Fibroblast of skin of left biceps (primary cell): ENCODE data around the gene NPB.

Experiments
- DNase-seq, 2 experiments: peaks; one replicate each; pipeline ENCODE4 v3.0.0-alpha.2; 2013; ENCODE audit warnings: low read depth in 2 of 2

Gene NPB

DNA sequence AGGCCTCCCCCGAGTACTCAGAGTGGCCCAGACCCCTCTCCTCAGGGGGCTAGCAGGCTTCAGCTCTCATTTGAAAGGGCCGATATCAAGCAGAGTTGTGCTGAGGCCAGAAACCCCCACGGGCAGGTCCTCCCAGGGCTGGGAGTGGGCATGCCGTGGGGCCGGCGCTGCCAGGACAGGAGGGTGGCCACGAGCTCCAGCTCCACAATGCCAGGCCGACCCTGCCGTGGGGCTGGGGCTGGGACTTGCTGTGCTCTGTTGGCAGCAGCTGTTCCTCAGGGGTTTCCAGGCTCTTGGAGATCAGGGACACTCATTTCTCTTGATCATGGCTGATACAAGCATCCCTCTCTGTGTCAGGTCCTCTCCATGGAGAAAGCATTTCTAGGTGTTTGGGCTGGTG, 3.2 kb upstream of the NPB start:
- DNase-seq, result no peak

DNA sequence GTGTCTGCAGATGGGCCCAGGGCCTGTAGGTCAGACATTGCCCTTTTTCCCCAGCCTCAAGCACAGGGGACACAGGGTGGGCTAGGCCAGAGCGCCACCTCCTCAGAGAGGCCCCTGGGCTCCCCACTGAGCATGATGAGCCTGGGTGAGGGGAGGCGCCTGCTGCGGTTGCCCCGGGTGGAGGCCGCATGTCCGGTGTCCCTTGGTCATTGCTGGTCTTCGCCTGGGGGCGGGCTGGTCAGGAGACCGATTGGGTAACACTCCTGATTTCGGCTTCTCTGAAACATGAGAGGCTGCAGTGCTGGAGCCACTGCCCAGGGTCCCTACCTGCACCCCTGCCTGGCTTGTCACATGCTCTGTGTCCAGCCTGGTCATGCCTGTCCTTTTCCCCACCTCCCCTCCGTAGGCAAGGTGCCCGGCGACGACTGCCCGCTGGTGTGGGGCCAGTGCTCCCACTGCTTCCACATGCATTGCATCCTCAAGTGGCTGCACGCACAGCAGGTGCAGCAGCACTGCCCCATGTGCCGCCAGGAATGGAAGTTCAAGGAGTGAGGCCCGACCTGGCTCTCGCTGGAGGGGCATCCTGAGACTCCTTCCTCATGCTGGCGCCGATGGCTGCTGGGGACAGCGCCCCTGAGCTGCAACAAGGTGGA, 2.4 kb upstream of the NPB start:
- DNase-seq, result no peak

DNA sequence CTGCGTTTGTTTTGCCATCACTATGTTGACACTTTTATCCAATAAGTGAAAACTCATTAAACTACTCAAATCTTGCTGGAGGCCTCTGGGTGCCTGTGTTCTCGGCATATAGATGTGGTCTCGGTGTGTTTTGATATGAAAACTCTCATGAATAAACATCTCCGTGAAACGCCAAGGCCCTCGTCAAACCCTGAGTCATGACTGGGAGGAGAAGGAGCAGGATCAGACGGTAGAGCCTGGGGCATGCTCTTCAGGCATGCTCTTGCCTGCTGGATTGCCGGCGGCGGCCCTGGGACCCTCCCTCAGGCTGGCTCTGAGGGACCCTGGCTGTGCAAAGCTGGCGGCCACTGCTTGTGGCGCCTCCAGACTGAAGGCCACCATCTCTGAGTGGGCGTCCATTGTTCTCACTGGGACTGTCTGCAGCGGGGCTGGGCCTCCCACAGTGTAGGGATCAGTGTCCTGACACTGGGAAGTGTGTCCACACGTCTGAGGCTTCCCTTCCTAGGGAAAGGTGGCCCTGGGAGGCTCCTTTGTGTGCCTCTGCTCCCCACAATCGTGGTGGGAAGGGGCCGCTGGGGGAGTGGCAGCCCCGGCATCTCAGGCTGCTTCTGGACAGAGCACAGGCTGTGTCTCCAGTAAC, 1.7 kb upstream of the NPB start:
- no peak for DNase-seq

DNA sequence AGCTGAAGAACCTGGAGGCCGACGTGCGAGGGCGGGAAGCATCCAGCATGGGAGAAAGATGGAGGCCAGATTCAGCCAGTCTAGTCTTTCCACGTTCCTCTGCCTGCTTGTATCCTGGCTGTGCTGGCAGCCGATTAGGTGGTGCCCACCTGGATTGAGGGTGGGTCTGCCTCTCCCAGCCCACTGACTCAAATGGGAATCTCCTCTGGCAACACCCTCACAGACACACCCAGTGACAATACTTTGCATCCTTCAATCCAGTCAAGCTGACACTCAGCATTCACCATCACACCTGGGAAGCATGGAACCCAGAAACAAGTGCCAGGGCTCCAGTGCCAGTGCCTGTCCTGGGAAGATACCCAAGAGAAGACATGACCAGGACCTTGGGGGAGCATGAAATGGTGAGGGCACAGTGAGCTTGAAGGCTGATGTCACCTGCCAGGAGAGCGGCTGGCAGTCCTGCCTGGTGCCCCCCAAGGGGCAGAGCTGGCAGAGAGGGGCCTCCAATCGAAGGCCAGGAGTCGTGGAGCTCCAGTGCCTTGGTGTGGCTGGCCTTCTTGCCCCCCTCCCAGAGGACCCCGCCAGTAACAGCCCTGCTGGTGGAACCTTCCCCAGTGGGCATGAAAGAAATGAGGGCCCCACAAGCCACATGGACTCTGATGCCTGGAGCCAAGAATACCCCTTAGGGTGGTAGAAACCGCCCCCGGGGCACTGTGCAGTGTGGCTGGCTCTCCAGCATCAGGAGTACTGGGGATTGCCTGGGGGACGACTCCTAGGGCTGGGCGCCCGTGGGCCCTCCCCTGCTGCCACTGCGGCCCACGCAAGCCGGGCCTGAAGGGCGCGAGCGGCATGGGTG, 643 bp upstream of the NPB start:
- DNase-seq, result no peak

DNA sequence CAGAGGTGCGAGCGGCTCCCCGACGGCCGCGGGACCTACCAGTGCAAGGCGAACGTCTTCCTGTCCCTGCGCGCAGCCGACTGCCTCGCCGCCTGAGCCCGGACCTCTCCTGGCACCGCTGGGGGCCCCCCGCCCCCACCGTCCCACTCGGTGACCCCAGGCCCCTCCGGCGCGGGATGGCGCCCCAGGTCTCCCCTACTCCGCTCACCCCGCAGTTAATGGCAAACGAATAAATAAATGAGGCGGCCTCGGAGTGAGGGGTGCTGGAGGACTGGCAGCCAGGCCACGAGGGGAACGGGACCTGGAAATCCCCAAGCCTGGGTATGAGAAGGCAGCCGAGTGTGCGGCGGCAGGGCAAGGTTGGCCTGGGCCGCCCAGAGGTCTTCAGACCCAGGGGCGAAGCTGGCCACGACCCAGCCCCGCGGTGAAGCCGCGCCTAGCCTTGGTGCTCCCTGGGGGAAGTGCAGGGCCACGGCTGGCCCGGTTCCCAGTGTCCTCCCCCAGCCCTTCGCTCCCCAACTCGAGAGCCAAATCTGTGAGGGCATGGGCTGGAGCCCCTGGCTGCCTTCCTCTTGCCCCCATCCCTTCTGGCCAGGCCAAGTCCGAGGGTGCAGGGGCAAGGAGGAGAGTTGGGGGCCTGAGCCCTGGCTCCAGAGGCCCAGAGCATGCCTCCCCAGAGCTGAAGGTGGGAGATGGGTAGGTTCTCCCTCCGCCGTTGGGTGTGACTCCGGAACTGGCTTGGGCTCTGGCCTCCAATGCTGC, 796 bp downstream of the NPB start:
- no peak for DNase-seq

DNA sequence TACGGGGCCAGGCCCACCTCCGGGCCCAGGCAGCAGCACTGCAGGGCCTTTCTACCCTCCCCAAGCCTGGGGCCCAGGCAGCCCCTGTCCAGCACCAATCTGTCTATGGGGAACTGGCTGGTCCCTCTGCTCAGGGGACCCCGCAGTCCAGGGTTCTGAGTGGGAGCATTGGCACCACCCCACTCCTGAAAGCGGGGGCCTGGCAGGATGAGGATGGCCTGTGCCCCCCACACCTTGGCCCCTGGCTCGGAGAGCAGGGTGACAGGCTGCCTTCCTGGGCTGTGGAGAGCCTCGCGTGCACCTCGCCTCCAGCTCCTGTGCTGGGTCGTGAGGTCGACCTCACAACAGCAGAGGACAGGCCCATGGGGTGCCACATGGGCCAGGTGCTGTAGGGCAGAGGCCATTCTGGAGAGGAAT, 1.4 kb downstream of the NPB start:
- no peak for DNase-seq

DNA sequence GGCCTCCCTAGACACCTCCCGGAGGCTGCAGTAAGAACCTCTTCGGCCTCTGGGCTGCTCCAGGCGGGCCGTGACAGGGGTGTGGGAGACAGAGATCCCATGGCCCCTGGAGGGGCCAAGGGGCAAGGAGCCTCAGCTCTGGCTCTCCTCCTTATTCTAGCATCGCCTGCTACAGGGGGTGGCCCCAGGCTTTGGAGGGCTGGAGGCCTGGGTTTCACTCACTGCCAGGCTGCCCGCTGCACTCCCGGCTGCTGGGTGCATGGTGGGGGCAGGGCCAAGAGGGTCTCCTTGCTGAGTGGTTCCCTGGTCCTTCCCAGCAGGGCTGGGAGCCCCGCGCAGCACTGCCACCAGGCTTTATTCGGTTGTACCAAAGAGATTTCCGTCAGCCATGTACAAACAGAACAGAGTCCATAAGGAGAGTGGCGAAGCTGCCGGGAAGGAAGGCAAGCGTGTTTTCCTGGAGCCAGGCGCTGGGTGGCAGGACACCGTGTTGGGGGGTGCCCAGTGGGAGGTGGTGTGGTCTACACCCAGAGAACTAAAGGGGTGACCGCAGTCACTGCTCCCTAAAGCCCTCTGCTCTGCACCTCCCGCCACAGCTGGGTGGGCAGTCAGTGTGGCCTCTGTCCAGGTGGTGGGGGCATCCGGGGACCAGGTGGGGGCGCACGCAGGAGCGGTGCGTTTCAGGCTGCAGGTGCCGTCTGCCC, 2.0 kb downstream of the NPB start:
- no peak for DNase-seq

DNA sequence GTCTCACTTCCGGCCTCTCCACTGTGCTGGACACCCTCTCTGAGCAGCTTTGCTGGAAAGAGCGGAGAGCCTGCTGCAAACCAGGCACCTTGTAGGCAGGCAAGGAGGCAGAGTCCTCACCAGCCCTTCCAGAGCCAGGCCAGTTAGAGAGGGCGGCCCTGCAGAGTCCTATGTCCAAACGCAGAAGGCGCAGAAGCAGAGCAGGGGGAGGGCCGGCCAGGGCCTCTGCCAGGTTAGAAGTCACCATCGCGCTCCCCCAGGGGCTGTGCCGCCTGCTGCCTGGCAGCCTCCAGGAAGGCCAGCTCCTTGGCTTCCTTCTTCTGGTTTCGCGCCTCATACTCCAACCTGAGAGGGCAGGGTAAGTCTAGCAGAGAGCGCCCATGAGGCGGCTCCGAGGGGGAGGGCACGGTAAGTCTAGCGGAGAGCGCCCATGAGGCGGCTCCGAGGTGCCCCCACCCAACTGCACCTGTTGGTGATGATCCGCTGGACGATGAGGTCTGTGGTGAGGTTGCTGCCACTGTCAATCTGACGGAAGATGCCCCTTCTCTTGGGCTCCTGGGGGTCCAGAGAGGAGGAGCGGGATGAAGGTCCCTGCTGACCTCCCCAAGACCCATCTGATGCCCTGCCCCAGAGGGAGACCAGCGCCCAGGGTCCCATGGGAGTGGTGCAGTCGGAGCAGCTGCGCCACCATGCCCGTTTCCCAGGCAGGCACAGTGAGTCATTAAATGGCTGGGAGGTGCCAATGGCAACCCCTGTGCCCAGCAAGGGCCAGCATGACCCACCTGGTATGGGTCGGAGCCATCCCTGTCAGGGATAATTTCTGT, 2.8 kb downstream of the NPB start:
- no peak for DNase-seq

DNA sequence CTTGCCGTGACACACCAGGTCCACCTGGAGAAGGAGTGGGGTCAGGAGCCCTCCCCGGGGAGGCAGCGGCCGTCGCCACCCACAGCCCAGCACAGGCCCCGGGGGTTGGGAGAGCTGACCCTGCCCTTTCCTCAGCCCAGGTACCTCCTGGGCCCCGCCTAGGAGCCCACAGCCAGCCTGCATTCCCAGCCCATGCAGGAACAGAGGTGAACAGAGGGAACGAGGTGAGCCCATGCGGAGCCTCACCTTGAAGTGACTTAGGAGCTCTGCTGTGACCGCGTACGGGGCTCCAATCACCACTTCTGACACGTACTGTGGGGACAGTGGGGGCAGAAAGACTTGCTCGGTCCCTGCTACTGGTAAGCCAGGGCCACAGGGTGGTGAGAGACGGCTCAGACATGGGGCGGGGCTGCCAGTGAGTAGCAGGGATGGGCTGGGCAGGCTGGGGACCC, 3.4 kb downstream of the NPB start:
- no peak for DNase-seq

DNA sequence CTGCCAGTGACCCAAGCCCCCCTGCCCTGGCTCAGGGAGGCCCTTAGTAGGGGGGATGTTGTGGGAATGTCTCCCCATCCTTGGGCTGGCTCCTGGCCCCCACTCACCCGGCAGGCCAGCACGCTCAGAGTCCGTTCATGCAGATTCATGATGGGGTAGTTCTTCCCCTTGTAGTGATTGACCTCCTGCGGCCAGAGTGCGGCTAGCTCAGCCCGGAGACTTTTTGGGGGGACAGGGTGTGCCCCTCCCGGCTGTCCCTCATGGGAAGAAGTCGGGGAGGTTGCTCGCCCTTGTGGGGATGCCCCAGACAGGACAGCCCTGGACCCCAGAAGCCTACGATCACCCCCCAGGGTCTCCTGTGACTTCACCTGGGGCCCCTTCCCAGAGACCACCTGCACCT, 4.0 kb downstream of the NPB start:
- no peak for DNase-seq

DNA sequence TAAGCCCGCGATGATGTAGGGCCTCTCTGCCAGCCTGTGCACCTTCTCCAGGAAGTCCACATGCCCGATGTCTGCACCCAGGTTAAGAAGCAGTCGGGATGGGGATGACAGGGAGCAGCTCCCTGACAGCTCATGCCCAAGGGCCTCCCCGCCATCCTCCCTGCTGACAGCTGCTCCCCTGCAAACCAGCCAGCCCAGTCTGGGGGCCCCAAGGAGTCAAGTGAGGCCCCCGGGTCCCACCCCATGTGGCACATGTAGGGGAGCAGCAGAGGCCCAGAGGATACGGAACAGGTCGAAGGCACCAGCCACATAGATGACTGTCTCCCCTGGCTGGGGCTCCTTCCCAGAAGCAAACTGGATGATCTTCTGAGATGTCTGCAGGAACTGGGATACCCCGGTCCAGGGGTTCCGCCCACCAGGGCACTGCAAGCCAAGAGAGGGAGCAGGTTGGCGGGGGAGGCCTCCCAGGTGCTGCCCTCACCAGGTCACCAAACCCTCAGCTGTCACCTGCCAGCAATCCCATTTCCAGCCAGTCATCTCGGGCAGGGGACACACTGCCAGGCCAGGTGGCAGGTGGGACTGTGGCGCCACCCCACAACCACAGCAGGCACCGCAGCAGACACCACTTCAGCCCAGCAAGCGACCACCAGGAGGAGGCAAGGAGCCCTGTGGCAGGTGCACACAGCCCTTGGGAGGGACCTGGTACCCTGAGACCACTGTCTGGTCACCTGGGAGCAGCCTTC, 4.6 kb downstream of the NPB start:
- DNase-seq, result no peak

DNA sequence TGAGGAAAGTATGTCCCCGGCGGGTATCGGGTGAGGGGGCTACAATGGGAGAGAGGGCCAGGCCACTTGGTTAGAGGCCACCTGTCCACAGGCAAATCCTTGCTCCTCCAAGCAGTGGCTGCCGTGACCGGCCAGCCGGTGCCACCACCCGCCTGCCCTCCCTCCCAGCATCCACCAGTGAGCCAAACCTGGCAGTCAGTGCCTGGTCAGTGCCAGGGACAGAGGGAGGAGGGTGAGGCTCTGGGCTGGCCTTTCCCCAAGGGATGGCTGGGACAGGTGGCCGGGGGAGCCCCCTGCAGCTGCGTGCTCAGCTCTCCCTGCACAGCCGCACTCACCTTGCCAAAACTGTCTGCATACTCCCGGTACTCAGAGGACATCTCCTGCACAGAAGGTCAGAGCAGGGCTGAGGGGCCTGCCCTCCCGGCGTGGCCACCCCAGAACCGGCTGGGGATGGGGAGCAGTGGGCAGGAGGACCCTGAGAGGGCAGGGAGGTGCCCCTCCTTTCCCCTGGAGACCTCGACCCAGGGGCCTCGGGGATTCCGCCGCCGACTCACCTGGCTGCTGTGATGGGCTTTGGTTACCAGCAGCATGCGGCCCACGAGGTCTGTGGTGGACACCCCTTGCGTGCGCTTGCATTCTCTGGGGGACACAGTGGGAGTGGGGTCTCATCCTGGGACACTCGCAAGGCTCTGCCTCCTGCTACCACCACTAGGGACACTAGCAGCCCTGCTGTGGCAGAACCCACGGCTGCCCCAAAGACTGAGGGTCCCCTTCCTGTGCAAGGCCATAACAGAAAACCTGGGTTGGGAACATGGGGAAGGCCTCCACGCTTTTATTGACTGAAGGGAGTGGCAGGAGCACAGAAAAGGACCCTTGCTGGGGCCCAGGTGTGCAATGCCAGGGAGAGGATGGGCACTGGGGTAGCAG, 5.4 kb downstream of the NPB start:
- DNase-seq, result no peak

DNA sequence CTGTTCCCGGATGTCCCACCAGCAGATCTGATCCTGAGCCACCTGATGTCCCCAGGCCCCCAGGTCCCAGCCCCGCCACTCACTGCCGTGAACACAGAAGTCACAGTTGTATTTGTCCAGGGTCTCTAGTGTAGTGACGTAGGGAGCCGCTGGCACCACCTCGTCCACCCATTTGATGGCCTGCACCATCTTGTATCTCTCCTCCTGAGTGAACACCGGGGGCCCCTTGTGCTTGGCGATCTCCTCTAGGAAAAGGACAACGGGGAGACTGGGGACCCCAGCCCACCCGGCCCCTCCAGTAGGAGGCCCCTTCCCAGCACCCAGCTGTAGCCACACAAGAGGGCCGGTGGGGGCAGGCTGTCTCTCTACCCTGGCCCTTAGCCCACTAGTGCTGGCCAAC, 6.8 kb downstream of the NPB start:
- no peak for DNase-seq

DNA sequence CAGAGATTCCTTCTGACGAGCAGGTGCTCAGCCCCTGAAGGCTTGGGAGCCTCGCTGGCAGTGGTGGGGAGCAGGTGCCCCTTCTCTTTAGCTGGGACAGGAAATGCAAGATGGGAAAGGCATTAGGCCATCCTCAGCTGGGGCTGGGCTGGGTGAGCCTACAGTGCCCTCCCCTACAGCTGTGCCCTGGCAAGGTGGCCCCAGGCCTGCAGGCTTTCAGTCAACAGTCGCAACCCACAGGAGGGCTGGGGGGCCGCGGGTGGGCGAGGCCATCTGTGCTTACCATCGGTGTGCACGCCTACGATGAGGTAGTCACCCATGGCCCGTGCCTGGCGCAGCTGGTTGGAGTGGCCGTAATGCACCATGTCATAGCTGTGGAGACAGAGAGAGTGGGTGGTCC, 7.2 kb downstream of the NPB start:
- DNase-seq, result no peak

DNA sequence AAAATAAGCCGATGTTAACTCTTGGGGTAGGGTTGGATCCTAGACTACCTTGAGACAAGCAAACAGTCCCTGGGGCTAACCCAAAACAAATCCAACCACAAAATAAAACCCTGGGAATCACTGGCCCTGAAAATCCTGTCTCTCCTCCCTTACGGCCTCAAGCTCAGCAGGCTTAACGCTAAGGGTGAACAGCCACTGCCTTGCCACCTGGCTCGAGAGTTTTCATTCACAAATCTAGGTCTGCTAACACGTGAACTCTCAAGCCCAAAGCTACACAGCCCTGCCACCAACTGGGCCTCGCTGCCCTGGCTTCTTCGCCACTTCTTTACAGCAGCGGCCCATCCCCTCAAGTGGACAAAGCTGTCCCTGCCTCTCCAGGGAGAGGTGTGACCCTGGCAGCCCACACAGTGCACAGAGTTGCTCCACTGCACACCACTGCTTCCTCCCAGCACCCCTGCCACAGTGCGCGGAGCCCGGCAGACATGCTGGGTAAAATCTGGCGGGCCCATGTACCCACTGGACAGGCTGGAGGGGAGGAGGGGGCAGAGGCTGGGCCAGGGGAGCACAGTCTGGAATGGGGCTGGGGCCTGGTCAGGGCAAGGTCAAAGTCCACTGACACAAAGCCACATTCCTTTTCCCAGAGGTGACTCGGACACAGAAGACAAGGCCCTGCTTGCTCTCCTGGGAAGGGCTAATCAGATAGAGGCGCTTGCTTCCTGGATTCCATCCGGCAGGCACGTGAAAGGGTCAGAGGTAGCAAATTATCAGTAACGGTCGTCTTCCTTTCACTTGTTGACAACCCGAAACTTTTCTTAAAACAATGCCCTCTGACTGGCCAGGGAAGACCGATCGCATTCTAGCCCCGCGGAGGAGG, 8.2 kb downstream of the NPB start:
- no peak for DNase-seq

DNA sequence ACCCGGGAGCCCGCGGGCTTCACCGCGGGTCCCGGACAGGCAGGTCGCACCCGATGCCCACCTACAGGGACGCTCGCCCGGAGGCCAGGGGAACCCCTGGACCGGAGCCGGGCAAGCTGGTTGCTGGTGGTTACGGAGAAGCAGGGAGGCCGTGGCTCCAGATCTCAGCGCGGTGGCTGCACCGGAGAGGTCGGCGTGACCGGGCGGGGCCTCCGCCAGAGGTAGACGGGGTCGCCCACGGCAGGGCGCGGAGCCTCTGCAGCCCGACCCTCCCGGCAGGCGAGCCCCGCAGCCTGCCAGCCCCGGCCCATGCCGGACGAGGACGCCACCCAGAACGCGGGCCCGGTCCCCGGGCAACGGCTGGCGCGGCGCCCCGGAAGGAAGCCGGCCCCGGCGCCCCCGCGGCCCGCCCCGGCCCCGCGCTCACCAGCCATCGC, 8.8 kb downstream of the NPB start:
- no peak for DNase-seq

DNA sequence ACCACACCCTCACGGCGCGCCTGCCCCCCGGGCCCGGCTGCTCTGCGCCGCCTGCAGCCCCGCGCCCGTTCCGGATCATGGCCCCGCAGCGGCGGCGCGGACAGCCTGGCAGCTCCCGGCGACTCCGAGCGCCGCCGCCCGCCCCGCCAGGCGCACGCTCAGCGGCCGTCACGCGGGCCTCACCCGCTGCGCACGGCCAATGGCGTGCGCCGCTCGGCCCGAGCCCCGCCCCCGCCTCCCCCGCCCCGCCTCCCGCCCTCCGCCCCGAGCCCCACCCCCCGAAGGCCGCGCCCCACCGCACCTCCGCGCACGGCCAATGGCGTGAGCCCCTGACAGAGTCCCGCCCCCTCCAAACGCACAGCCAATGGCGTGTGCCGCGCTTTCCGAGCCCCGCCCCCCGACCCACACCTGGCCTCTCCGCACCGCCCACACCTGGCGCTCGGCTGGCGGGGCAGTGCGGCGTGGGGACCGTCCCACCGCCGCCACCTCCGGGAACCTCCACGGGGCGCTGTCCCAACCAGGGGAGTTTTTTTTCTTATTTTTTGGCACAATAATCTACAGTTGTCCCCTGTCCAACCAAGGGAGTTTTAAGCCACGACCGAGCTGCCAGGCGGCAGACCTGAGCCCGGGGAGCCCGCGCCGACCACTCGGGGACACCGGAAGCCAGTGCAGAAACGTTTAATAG, 9.4 kb downstream of the NPB start, which contains the start of gene PCYT2:
Gene PCYT2 (minus strand): TSS at position 123 of the 685 bp plus-strand sequence. CDS start 44 bp downstream, at position 79.
- DNase-seq, result peak; percentile 47 to 55
